BE2C (cell line): ENCODE results near the gene PREX1.

Source experiments
- DNase-seq: peaks from one replicate; pipeline ENCODE4 v3.0.0-alpha.2; 2020
- H3K27me3 ChIP-seq: fragments of 250-450 bp; sonication (Bioruptor Pico); 2 replicates; pipeline ENCODE4 v1.5.1; 2020; ENCODE audit warnings: mild to moderate bottlenecking
- H3K36me3 ChIP-seq: fragments of 250-450 bp; sonication (Bioruptor Pico); 2 replicates; pipeline ENCODE4 v1.5.1; 2020; ENCODE audit warnings: mild to moderate bottlenecking
- H3K4me1 ChIP-seq: fragments of 250-450 bp; sonication (Bioruptor Pico); 2 replicates; pipeline ENCODE4 v1.5.1; 2020
- H3K4me3 ChIP-seq: 2 replicates; pipeline ENCODE4 v1.5.1; 2011; ENCODE audit warnings: low read depth, low read length
- H3K9me3 ChIP-seq: fragments of 250-450 bp; sonication (Bioruptor Pico); 2 replicates; pipeline ENCODE4 v1.5.1; 2020
- CTCF ChIP-seq: IDR thresholded peaks from 2 replicates; pipeline ENCODE4 v1.5.1; 2012; ENCODE audit warnings: mild to moderate bottlenecking, low read depth, low read length

PREX1 gene

GRCh38 chr20:48651960-48652359, 175.8 kb downstream of the PREX1 start:
- Histone ChIP-seq H3K27me3 (no peaks in the 10 kb centered on the region), H3K4me1 (peaks cover 5% of the 10 kb centered on the region; the same call in 1 of the 2 replicates), H3K36me3 (no peaks in the 10 kb centered on the region), H3K9me3 (no peaks in the 10 kb centered on the region), H3K4me3 (no peak overlapping the region)
- no peak for TF ChIP-seq CTCF
- no peak for DNase-seq

- Histone ChIP-seq H3K4me3 (no peak overlapping the region), H3K27me3 (no peaks in the 10 kb centered on the region), H3K9me3 (no peaks in the 10 kb centered on the region), H3K36me3 (peaks cover under 1% of the 10 kb centered on the region; the same call in 1 of the 2 replicates), H3K4me1 (peaks cover 2% of the 10 kb centered on the region; the same call in 1 of the 2 replicates)
- no peak for DNase-seq
- TF ChIP-seq CTCF = no peak
Measured at GRCh38 chr20:48651271-48651670, 176.5 kb downstream of the PREX1 start.

- Histone ChIP-seq H3K36me3 (peaks cover 8% of the 10 kb centered on the region; the same call in 1 of the 2 replicates), H3K27me3 (no peaks in the 10 kb centered on the region), H3K9me3 (no peaks in the 10 kb centered on the region), H3K4me3 (no peak overlapping the region), H3K4me1 (no peaks in the 10 kb centered on the region)
- no peak for DNase-seq
- no peak for TF ChIP-seq CTCF
Measured at GRCh38 chr20:48649868-48650267, 177.9 kb downstream of the PREX1 start.

- Histone ChIP-seq H3K4me1 (no peaks in the 10 kb centered on the region), H3K27me3 (no peaks in the 10 kb centered on the region), H3K36me3 (peaks cover 8% of the 10 kb centered on the region; the same call in 1 of the 2 replicates), H3K4me3 (no peak overlapping the region), H3K9me3 (no peaks in the 10 kb centered on the region)
- DNase-seq = no peak
- TF ChIP-seq CTCF = no peak
Measured at GRCh38 chr20:48649104-48649626, 178.6 kb downstream of the PREX1 start.

GRCh38 chr20:48648482-48649051, 179.2 kb downstream of the PREX1 start:
- TF ChIP-seq CTCF = no peak
- no peak overlapping the region for H3K4me3 ChIP-seq
- DNase-seq = no peak

GRCh38 chr20:48647858-48648257, 179.9 kb downstream of the PREX1 start:
- H3K27me3 ChIP-seq = no peaks in the 10 kb centered on the region
- H3K4me1 ChIP-seq = no peaks in the 10 kb centered on the region
- peaks cover 8% of the 10 kb centered on the region; the same call in 1 of the 2 replicates for H3K36me3 ChIP-seq
- no peak for TF ChIP-seq CTCF
- H3K9me3 ChIP-seq = no peaks in the 10 kb centered on the region
- no peak for DNase-seq
- H3K4me3 ChIP-seq = no peak overlapping the region

More at GRCh38 chr20:48648482-48649051, 179.2 kb downstream of the PREX1 start:
- Histone ChIP-seq H3K4me1 (no peaks in the 10 kb centered on the region), H3K9me3 (no peaks in the 10 kb centered on the region), H3K27me3 (no peaks in the 10 kb centered on the region), H3K36me3 (peaks cover 8% of the 10 kb centered on the region; the same call in 1 of the 2 replicates)
